Type B pancreatic cell (in vitro differentiated cells): ENCODE measurements around the gene MERTK. TPM values are rescaled to one million over a fixed set of nuclear protein-coding genes. Genes with fewer than 3 reads are reported as not detected.
"Not testable (repeated sequence)": the region's sequence is repeated elsewhere in the genome, so short reads cannot be mapped to it uniquely, and the experiment has no call there.

ENCODE experiments used
- DNase-seq: peaks from one replicate; pipeline ENCODE4 v3.0.0; 2021; ENCODE audit warnings: mixed read lengths; ENCODE audit not compliant: unreplicated experiment; ENCODE audit errors: extremely low spot score
- H3K27ac Mint-ChIP-seq: 2 replicates; pipeline ENCODE4 v1.8.0; 2021; ENCODE audit warnings: mild to moderate bottlenecking, mixed read lengths
- H3K27me3 Mint-ChIP-seq: 2 replicates; pipeline ENCODE4 v1.8.0; 2021; ENCODE audit warnings: mixed read lengths
- H3K36me3 Mint-ChIP-seq: 2 replicates; pipeline ENCODE4 v1.8.0; 2021; ENCODE audit warnings: mixed read lengths
- H3K4me1 Mint-ChIP-seq: one replicate; pipeline ENCODE4 v1.8.0; 2021; ENCODE audit warnings: mixed read lengths; ENCODE audit not compliant: unreplicated experiment
- H3K4me3 Mint-ChIP-seq: 2 replicates; pipeline ENCODE4 v1.8.0; 2021; ENCODE audit warnings: mild to moderate bottlenecking, mixed read lengths
- H3K9me3 Mint-ChIP-seq: 2 replicates; pipeline ENCODE4 v1.8.0; 2021; ENCODE audit warnings: mixed read lengths
- total RNA-seq: library from RNA; stranded (reverse); gene quantifications from 2 replicates; pipeline ENCODE4 v1.2.1, GENCODE V29; 2021; ENCODE audit warnings: low replicate concordance
- TF ChIP-seq, protein P1 (sequence below): fragments of 200-600 bp; sonication (generic); conservative IDR thresholded peaks from 2 replicates; pipeline ENCODE4 v1.5.0; 2021; ENCODE audit warnings: antibody characterized with exemption, mild to moderate bottlenecking

Gene MERTK
- total RNA-seq, 1 donor from 2014 or later: 25.7 TPM

DNA sequence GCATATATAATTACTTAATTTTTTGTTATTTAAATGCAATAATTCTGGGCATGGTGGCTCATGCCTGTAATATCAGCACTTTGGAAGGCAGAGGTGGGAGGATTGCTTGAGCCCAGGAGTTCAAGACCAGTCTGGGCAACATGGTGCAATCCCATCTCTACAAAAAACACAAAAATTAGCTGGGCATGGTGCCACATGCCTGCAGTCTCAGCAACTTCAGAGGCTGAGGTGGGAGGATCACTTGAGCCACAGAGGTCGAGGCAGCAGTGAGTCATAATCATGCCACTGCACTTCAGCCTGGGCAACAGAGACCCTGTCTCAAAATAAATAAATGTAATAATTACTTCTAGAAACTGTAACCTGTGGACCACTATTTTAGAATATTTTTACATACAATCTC, 135.2 kb downstream of the MERTK start:
- H3K27me3 Mint-ChIP-seq: no peaks in the 10 kb centered on the region
- H3K9me3 Mint-ChIP-seq: peaks cover 13% of the 10 kb centered on the region
- TF ChIP-seq, protein P1, sequence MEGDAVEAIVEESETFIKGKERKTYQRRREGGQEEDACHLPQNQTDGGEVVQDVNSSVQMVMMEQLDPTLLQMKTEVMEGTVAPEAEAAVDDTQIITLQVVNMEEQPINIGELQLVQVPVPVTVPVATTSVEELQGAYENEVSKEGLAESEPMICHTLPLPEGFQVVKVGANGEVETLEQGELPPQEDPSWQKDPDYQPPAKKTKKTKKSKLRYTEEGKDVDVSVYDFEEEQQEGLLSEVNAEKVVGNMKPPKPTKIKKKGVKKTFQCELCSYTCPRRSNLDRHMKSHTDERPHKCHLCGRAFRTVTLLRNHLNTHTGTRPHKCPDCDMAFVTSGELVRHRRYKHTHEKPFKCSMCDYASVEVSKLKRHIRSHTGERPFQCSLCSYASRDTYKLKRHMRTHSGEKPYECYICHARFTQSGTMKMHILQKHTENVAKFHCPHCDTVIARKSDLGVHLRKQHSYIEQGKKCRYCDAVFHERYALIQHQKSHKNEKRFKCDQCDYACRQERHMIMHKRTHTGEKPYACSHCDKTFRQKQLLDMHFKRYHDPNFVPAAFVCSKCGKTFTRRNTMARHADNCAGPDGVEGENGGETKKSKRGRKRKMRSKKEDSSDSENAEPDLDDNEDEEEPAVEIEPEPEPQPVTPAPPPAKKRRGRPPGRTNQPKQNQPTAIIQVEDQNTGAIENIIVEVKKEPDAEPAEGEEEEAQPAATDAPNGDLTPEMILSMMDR: no peak
- DNase-seq: no peak
- no peak overlapping the region for H3K4me3 Mint-ChIP-seq
- peaks cover 21% of the 10 kb centered on the region for H3K4me1 Mint-ChIP-seq
- H3K36me3 Mint-ChIP-seq: peaks cover 13% of the 10 kb centered on the region
- no peak overlapping the region for H3K27ac Mint-ChIP-seq

DNA sequence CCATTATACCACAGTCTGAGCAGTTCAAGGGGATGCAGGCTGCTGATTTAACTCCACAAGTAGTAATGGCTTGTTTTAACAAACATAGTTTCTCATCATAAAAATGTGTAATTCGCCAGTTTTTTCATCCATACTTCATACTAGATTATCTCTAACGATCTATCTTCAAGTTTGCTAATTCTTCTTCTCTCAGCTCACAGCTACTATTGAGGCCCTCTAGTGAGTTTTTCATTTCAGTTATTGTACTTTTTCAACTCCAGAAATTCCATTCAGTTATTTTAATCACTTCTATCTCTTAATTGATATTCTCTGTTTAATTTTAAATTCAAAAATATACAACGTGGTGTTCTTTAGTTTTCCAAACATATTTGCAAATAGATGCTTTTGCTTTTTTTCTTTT, 136.5 kb downstream of the MERTK start:
- no peak overlapping the region for H3K27ac Mint-ChIP-seq
- H3K4me3 Mint-ChIP-seq: no peak overlapping the region
- peaks cover 5% of the 10 kb centered on the region for H3K9me3 Mint-ChIP-seq
- no peak for DNase-seq
- peaks cover 4% of the 10 kb centered on the region for H3K36me3 Mint-ChIP-seq
- H3K4me1 Mint-ChIP-seq: peaks cover 19% of the 10 kb centered on the region
- TF ChIP-seq, protein P1: no peak
- H3K27me3 Mint-ChIP-seq: no peaks in the 10 kb centered on the region

DNA sequence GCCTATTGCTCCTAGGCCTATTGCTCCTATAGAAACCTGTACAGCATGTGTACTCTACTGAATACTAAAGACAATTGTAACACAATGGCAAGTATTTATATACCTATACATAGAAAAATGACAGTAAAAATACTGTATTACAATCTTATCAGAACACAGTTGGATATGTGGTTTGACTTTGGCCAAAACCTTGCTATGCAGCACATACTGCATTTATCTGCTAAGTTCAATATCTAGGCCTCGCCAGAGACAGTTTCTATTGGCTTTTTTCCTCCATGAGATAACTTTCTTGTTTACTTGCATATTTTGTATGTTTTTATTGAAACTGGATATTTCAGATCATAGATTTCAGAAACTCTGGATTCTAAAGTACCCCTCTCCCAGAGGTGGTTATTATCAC, 137.4 kb downstream of the MERTK start:
- no peak overlapping the region for H3K27ac Mint-ChIP-seq
- DNase-seq: no peak
- peaks cover 25% of the 10 kb centered on the region for H3K4me1 Mint-ChIP-seq
- TF ChIP-seq, protein P1: no peak
- H3K27me3 Mint-ChIP-seq: no peaks in the 10 kb centered on the region
- H3K9me3 Mint-ChIP-seq: peaks cover 4% of the 10 kb centered on the region
- H3K4me3 Mint-ChIP-seq: no peak overlapping the region
- H3K36me3 Mint-ChIP-seq: no peaks in the 10 kb centered on the region

DNA sequence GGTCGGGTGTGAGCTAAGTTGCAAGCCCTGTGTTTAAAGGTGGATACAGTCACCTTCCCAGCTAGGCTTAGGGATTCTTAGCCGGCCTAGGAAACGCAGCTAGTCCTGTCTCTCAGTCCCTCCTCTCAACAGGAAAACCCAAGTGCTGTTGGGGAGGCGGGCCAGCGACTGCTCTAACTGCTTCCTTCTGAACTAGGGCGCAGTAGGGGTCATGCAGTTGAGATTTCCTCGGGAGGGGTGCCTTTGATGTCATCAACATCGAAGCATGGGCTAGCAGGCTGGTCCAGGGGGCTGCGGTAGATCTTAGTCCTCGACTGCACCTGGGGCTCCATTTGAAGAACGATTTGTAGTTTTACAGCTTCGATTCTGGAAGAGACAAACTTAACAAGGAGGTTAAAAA, 141.1 kb downstream of the MERTK start:
- peaks cover 17% of the 10 kb centered on the region for H3K4me1 Mint-ChIP-seq
- H3K27ac Mint-ChIP-seq: peak overlapping the region; percentile 85
- not testable (repeated sequence) for H3K9me3 Mint-ChIP-seq, DNase-seq, H3K36me3 Mint-ChIP-seq, H3K4me3 Mint-ChIP-seq, H3K27me3 Mint-ChIP-seq

DNA sequence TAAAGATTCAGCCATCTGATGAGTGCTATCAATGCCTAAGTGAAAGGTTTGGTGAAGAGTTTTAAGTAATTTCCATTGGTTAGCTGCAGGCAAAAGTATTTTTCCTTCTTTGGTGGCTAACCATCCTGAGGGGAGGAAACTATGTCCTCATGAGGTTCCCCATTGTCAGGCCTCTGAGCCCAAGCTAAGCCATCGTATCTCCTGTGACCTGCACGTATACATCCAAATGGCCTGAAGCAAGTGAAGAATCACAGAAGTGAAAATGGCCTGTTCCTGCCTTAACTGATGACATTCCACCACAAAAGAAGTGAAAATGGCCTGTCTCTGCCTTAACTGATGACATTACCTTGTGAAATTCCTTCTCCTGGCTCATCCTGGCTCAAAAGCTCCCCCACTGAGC, 141.7 kb downstream of the MERTK start:
- not testable (repeated sequence) for H3K4me3 Mint-ChIP-seq, H3K9me3 Mint-ChIP-seq, H3K36me3 Mint-ChIP-seq, DNase-seq, H3K27me3 Mint-ChIP-seq
- Mint-ChIP-seq H3K4me1 (peaks cover 17% of the 10 kb centered on the region), H3K27ac (peak overlapping the region; percentile 85)

DNA sequence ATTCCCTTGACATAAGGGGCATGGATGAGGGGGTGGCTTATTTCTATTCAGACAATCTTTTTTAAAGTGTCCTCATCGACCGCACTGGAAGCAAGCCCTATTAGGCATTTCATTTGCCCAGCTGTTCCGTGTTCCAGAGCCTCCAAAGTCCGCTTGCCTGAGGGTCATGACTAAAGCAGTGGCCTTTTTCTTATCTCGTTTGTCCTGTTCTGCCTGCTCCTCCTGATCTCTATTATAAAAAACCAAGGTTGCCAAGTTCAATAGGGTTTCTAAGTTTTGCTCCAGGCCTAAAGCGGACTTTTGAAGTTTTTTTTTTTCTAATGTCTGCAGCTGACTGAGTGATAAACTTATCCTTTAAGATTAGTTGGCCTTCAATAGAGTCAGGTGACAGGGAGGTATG, 143.1 kb downstream of the MERTK start:
- Mint-ChIP-seq H3K4me1 (peaks cover 17% of the 10 kb centered on the region), H3K27ac (peak overlapping the region; percentile 85), H3K4me3 (peak overlapping the region; percentile 48)
- not testable (repeated sequence) for H3K9me3 Mint-ChIP-seq, DNase-seq, H3K27me3 Mint-ChIP-seq, H3K36me3 Mint-ChIP-seq

DNA sequence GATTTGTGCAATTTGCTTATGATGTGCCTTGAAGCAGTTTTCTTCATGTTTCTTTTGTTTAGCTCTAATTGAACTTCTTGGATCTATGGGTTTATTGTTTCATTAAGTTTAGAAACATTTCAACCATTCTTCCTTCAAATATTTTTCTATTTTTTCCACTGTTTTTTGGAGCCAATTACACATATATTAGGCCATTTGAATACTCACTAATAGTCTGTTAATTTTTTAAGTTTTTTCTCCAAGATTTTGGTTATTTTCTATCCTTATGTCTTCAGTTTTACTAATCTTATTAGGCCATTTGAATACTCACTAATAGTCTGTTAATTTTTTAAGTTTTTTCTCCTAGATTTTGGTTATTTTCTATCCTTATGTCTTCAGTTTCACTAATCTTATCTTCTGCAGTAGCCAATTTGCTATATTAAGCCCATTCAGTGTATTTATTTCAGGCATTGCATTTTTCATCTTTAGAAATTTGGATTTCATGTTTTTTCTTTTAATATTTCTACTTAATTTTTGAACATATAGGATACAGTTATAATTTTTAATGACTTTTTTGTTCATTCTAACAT, 147.1 kb downstream of the MERTK start:
- TF ChIP-seq, protein P1: no peak
- no peak for DNase-seq
- H3K27ac Mint-ChIP-seq: no peak overlapping the region
- H3K36me3 Mint-ChIP-seq: peaks cover 3% of the 10 kb centered on the region
- H3K9me3 Mint-ChIP-seq: peaks cover 4% of the 10 kb centered on the region
- H3K4me3 Mint-ChIP-seq: no peak overlapping the region
- H3K27me3 Mint-ChIP-seq: no peaks in the 10 kb centered on the region
- H3K4me1 Mint-ChIP-seq: peaks cover 18% of the 10 kb centered on the region
